HTR-8/SVneo (cell line): ENCODE data around the gene FXYD4.
"Not testable (repeated sequence)": the region's sequence is repeated elsewhere in the genome, so short reads cannot be mapped to it uniquely, and the experiment has no call there.

Source experiments
- DNase-seq: peaks from one replicate; pipeline ENCODE4 v3.0.0; 2011; ENCODE audit warnings: low spot score, mixed read lengths; ENCODE audit not compliant: insufficient read length
- FAIRE-seq: peaks from 2 replicates; lab custom pipeline; 2011; peaks lifted over from hg19 to GRCh38; lab: Jason Lieb, UNC

Gene FXYD4

DNA sequence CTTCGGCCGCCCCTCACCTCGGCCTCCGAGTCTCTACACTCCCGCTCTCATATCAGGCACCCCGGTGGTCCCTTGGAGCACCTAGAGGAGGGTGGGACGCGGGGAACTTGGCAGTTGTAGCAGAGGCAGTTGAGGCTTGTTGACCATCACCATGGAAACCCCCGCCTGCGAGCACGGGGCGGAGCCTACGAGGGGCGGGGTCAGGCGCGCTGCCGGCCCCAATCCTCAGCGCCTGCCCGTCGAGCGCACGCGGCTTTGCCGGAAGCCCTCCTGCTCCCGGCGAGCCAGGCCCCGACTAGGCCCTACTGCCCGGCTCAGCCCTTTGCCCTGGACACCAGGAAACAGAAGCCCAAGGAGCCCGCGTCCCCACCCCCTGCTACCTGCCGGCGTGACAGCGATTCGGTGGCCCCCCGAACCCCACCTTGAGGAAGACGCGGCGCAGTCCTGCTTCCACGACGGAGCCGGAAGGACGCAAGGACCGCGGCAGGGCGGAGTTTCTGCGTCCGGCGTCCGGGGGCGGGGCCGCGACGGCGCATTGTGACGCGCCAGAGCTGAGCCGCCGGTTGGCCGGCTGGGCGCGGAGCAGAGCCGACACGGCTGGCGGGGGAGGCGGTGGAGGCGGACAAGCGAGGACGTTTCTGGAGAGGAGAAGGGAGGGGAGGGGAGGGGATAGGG lies 37.4 kb downstream of the FXYD4 start, which contains the start of gene HNRNPF:
Gene HNRNPF (minus strand): TSS at position 477 of the 675 bp plus-strand sequence. CDS start 21,302 bp downstream, outside the sequence.
- FAIRE-seq, result peak; percentile 91
- DNase-seq, result peak; percentile 90

DNA sequence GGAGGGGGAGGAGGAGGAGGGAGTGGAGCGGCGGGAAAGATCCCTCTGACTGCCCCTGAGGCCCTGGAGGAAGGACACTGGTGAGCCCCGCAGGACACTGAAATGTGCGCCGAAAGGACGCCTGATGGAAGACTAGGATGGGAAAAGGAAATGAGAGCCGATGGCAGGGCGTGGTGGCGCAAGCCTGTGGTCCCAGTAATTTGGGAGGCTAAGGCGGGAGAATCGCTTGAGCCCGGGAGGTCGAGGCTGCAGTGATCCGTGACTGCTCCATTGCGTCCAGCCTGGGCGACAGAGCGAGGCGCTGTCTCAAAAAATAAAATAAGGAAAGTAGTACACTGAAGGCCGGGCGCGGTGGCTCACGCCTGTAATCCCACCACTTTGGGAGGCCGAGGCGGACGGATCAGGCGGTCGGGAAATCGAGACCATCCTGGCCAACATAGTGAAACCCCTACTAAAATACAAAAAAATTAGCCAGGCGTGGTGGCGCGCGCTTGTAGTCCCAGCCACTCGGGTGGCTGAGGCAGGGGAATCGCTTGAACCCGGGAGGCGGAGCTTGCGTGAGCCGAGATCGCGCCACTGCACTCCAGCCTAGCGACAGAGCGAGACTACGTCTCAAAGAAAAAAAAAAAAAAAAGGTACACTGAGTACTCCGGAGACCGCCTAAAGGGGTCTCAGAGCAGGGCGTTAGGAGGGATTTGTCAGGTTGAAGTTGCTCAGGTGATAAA lies 38.1 kb downstream of the FXYD4 start:
- FAIRE-seq, result no peak
- DNase-seq, result no peak

DNA sequence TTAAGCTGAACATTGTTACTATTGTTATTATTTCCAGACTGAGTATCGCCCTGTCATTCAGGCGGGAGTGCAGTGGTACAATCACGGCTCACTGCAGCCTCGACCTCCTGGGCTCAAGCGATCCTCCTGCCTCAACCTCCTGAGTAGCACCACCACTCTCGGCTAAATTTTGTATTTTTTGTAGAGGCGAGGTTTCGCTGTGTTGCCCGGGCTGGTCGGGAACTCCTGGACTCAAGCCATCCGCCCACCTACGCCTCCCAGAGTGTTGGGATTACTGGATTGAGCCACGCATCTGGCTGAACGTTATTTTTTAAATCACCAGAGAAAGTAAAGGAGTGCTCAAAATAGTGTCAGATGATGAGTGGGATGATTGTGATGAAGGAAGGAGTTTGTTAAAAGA lies 38.9 kb downstream of the FXYD4 start:
- DNase-seq, result no peak
- no peak for FAIRE-seq

DNA sequence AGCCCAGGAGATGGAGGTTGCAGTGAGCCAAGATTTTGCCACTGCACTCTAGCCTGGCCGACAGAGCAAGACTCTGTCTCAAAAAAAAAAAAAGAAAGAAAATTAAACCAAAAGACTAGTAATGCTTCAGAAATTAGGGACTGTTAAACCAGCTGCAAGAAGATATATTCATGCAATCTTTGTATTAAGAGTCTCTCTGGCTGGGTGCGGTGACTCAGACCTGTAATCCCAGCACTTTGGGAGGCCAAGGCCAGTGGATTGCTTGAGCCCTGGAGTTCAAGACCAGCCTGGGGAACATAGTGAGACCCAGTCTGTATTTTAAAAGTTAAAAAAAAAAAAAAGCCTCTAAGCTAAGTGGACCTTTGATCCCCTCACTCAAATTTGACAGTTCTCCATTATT lies 40.1 kb downstream of the FXYD4 start:
- FAIRE-seq, result no peak
- no peak for DNase-seq

DNA sequence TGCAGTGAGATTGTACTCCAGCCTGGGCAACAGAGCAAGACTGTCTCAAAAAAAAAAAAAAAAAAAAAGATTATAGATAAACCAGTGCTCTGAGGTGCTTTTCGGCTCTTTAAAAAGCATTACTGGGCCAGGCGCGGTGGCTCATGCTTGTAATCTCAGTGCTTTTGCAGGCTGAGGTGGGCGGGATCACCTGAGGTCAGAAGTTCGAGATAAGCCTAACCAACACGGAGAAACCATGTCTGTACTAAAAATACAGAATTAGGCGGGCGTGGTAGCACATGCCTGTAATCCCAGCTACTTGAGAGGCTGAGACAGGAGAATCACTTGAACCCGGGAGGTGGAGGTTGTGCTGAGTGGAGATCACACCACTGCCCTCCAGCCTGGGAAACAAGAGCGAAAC lies 44.1 kb downstream of the FXYD4 start:
- DNase-seq (no peak), FAIRE-seq (no peak)

DNA sequence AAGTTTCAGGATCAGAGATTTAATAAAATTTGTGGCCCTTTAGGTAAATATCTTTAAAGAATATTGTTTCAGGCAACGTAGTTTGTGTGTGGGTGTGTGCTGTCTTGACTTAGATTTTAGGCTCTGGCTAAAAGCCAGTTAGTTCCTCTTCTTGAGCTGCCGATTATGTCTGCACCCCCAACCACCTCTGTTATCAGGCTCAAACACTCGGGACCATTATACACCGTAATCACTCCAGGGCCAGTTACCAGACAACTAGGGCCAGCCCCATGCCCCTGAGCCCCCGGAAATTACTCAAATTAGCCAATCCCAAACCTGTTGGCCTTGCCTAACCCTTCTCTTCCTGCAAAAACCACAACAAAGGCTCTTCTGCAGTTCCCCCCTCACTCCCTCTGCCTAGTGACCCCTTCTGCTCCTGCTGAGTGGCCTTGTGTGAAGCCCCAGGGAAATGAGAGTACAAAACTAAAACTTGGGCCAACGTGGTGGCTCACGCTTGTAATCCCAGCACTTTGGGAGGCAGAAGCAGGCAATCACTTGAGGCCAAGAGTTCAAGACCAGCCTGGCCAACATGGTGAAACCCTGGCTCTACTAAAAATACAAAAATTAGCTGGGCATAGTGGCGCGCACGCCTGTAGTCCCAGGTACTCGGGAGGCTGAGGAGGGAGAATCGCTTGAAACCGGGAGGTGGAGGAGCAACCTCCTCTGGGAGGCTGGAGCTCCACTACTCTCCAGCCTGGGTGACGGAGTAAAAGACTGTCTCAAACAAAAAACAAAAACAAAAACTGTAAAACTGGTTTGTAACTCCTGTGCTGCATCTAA lies 46.7 kb downstream of the FXYD4 start:
- FAIRE-seq, result no peak
- DNase-seq, result no peak

DNA sequence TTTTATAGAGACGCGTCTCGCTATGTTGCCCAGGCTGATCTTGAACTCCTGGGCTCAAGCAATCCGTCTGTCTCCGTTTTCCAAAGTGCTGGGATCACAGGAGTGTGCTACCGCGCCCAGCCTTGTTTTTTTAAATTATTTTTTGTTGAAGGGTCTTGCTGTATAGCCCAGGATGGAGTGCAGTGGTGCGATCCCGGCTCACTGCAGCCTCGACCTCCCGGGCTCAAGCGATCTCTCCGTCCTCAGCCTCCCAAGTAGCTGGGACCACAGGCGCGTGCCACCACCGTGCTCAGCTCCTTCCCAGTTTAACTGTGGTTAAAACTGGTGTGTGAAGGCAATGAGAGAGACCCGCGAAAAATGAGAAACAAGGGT lies 48.5 kb downstream of the FXYD4 start:
- FAIRE-seq, result no peak
- no peak for DNase-seq

DNA sequence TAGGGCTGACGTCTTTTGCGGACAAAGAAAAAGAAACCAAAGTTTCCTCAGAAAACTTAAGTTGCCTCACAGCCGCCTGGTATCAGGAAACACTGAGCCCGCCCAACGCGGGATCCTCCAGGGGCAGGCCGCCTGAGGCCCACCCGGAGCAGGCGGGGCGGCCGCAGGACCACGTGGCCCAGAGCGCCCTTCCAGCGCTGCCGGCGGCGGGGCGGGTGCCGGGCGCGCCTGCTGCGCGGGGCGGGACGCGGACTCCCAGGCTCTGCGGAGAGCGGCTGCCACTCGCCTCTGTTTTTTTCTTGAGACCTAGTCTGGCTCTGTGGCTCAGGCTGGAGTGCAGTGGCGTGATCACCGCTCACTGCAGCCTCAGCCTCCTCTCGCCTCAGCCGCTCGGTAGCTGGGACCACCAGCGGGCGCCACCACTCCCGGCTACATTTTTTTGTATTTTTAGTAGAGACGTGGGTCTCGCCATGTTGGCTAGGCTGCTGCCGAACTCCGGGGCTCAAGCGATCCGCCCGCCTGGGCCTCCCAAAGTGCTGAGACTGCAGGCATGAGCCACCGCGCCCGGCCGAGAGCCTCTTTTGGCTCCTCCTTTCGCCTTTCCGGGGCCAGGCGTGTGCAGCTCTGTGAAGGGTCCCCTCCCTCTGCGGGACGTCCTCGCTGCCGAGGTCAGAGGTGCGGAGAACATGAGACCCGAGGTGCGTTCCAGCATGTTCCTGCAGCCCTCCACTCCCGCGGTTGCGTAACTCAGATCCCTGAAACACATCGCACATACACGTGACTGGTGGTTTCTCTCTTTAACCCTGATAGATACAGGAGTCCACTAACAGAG lies 49.1 kb downstream of the FXYD4 start:
- peak; percentile 71 for DNase-seq
- FAIRE-seq, result peak; percentile 75

DNA sequence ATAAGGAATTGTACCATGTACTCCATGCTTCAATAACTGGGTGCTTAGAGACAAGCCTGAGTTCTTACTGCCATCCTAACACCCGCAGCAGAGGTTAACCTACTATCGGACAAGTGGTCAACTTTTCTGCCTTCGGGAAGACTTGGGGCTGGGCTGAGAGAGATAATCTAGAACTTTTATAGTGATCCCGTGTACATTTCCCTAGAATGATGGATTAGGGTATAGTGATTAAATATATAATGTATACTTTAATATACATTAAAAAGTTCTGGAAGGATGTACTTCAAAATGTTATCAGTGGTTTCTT lies 49.7 kb downstream of the FXYD4 start:
- DNase-seq (no peak), FAIRE-seq (no peak)

DNA sequence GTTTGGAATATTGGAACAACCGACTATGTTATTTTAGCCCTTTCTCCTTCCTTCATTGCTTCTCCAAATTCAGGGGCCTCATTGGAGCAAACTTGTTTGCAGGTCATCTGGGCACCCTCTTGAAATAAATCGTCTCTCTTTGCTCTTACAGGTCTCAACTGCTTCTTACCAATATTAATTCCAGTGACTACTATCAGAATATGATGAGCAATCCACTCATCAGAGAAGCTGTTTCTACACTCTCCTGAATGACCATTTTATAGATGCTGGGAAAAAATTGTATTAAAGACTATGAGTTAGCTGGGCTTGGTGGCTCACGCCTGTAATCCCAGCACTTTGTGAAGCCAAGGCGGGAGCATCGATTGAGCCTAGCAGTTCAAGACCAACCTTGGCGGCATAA lies 50.1 kb downstream of the FXYD4 start:
- FAIRE-seq (no peak), DNase-seq (no peak)

DNA sequence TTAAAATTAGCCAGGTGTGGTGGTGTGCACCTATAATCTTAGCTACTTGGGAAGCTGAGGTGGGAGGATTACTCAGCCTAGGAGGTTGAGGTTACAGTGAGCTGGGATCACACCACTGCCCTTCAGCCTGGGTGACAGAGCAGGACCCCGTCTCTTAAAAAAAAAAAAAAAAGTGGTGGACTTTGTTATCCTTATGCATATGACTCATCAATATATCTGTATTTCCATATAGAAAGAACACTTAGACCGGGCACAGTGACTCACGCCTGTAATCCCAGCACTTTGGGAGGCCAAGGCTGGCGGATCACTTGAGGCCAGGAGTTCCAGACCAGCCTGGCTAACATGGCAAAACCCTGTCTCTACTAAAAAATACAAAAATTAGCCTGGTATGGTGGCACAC lies 50.5 kb downstream of the FXYD4 start:
- FAIRE-seq, DNase-seq: not testable (repeated sequence)

DNA sequence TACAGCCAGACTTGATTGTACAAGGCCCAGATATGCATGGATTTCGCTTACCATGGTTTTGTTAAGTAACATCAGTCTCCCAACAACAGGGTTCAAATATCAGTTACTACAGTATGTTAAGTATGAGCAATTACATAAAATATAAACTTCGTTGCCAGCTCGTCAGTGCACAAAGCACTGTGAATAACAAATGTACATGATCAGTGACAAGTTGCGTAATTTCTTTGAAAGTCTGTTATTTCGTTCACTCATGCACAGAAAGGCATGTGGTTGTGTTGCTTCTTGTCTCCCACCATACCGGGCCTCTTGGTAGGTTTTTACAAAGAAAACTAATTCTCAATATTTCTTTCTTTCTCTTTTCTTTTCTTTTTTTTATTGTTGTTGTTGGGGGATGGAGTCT lies 53.0 kb downstream of the FXYD4 start:
- FAIRE-seq (no peak), DNase-seq (no peak)
